Bone marrow (tissue), 2 donors: ENCODE results near the gene LYST.
"Not testable (repeated sequence)": the region's sequence is repeated elsewhere in the genome, so short reads cannot be mapped to it uniquely, and the experiment has no call there.

Experiments used
- DNase-seq, 2 donors: peaks; one replicate each; lab custom pipeline; 2025; lab: John Stamatoyannopoulos, UW

Gene LYST

GRCh38 chr1:235866205-235866912 lies at the start of gene LYST:
LYST (minus strand) TSS chr1:235866906; CDS start chr1:235830417, 36,489 bp downstream.
- peak; percentile 38 to 66 for DNase-seq

DNA sequence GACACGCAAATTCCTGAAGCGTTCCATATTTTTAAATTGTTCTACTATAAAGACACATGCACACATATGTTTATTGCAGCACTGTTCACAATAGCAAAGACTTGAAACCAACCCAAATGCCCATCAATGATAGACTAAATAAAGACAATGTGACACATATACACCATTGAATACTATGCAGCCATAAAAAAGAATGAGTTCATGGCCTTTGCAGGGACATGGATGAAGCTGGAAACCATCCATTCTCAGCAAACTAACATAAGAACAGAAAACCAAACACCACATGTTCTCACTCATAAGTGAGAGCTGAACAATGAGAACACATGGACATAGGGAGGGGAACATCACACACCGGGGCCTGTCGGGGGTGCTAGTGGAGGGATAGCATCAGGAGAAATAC lies 48.8 kb upstream of the LYST start:
- DNase-seq, result not testable (repeated sequence)

DNA sequence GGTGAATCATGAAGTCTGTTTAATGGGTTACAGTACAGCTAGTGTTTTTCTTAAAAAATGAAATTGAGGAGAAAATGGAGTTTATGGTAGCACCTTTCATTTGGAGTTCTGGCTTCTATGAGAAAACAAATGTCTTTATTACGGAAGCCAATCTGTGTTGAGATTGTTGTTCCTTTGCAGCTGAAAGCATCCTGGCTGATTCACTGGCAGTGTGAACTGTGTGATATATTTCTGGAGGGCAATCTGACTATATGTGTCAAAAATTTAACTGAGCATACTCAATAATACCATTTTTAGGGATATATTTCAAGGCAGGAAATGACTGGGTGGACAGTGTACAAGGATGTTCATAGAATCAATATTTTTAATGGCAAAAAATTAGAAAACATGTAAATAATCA lies 46.6 kb upstream of the LYST start:
- no peak for DNase-seq

DNA sequence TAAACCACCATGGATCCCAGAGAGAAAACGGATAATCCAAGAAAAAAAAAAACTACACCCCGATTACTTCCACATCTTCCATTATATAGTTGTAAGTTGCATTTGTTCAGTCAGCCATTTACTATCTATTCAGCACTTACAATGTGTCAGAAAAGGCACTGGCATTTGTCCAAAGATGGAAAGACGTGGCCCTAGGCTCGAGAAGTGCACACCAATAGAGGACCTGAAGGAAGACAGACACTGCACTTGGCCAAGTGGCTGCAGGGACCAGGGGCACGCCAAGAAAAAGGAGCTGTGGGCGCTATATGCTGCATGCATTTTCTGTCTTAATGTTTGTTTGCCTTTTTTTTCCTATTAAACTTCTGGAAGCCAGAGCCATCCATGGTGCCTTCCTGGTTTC lies 45.2 kb upstream of the LYST start:
- DNase-seq, result no peak

DNA sequence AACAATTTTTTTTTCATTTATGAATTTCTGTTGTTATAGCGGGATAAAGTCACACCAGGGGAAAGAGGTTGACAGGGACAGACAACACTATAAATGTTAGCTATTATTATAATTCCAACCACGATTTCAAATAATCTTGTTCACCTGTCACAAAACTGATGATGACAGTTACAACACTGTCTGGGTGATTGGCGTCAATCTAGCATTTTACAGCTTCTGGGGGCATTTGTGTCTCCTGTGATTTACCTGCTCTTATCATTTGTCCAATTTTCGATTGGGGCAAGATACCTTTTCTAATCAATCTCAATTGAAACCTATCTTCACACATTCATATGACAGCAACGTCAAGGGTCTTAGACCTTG lies 44.6 kb upstream of the LYST start:
- no peak for DNase-seq

GRCh38 chr1:235910357-235911299 lies 43.9 kb upstream of the LYST start:
- DNase-seq, result peak in 1 of 2 donors; percentile 39

DNA sequence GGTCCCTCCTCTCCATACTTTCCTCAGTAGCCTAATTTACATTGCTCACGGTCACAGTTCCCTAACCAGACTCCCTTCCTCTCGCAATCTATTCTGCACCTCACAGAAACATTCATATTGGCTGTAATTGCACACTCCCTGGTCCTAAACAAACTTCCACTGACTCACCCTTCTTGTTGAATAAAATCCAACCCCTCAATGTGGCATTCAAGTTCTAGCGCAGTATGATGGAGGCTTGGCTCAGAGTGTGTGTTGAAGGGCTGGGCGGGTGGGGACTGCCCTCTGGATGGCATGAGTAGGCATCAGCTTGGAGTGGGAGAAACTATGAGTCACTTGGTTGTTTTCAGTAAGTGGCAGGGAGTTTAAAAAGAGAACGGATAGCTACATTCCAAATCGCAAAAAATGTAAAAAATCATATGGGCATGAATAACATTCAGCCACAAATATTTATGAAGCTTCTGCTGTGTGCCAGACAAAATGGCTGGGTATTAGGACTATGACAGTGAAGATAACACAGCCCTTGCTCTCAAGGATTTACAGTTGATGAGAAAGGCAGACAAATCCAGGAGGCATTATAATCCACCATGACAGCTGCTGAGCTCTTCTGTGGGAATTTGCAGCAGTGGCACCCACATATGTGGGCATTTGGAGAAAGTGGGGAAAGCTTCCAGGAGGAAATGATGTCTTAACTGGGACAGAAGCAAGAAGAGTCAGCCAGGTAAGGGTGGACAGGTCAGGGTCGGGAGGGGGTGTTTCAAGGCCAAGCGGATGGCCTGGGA lies 42.2 kb upstream of the LYST start:
- DNase-seq, result no peak

GRCh38 chr1:235907897-235908240 lies 41.2 kb upstream of the LYST start:
- no peak for DNase-seq

DNA sequence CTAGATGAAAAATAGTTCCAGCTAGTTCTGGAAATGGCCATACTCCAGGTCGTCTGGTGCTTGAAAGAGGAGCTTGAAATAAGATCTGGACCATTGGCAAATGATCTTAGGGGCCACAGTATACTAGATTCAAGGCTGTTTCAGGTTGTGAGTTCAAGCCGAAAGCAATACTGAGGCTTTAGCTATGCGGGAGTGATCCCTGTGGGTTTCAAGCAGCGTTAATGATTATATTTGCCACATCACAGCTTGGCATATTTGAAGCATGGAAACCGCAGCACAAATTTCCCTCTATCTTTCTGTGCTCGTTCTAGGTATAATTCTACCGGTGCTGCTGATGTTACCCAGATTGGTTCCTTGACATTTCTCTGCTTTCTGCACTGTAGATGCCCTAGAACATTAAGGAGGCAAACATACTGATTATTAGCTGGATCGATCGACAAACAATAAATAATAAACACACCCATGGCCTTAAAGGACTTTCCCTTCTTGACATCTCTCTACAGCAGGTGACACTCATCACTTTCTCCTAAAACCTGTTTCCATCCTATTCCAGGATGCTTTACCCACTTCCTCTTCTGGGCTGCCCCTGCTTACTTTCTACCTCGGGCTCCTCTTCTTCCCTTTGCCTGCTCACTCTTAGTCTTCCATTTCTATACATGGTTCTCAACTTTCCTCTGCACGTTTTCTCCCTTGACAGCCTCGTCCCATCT lies 40.6 kb upstream of the LYST start:
- DNase-seq, result no peak

DNA sequence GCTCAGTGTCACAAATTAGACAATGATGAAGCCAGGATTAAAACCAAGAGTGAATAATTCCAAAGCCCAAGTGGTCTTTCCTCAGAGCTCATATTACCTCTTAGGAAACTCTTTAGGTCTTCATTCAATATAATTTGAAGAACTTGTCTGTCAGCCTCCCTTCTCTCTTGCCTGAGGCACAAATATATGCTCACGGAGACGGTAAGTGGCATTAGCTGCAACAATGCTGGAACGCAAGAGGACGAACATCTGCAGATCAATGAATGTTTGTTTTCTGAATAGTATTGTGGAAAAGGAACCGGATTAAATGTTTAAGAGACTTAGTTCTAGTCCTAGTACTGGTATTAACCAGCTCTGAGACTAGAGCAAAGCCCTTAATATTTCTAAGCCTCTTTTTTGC lies 39.7 kb upstream of the LYST start:
- DNase-seq, result no peak

DNA sequence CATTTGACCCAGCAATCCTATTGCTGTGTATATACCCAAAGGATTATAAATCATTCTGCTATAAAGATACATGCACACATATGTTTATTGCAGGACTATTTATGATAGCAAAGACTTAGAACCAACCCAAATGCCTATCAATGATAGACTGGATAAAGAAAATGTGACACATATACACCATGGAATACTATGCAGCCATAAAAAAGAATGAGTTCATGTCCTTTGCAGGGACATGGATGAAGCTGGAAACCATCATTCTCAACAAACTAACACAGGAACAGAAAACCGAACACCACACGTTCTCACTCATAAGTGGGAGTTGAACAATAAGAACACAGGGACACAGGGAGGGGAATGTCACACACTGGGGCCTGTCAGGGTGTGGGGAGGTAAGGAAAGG lies 37.1 kb upstream of the LYST start:
- DNase-seq, result not testable (repeated sequence)

DNA sequence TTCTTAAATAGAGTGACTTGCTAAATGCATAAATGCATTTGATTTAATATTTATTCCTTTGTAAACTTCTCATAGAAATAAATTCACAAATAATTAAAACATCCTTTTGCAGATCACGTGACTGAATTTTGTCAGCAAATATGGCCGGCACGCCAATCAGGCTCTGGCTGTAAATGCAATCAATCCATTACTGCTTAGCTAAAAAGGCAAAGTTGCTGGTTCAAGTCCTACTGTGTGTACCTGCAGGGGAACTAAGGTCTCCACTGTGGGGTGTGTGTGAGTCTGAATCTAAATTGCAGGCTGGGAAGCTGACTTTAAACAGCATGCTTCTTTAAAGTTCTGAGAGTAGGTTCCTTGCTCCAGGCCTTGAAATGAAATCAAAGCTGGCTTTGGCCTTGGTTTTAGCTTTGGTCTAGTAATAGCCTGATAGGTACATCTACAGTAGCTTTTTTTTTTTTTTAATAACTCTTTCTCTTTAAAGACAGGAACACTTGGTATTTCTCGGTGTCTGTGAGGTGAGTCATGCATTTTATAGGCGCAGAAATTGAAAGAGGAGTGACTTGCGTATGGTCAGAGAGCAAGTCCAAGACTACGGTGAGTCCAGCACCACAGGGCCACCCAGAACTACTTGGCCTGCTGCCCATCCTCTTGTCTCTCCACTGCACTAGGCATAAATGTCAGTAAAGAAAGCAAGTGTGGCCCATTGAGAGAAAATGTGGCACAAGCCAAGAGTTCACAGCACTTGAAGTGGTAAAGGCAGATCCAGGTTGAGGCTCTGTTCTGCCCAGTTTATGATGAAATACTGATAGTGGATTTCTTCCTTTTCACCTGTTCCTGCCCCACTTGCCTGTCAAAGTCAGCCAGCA lies 36.2 kb upstream of the LYST start:
- DNase-seq, result no peak

DNA sequence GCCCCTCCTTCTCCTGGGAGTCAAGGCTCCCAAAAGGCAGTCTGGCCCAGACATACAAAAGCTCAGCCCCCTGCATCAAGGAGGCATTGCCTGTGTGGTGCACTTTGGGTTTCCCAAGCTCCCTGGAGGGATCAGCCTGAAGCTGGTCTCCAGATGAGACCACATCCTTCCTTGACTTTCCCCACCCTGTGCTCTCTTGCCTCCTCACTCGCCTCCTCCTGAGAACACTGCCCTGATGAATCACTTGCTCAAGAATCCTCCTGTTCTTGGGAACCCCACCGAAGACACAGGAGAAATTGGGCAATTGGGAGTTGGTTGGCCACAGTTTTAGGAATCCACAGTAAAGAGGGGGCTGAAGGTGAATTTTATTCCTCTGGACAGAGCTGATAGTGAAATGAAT lies 34.8 kb upstream of the LYST start:
- peak in 1 of 2 donors; percentile 46 for DNase-seq

DNA sequence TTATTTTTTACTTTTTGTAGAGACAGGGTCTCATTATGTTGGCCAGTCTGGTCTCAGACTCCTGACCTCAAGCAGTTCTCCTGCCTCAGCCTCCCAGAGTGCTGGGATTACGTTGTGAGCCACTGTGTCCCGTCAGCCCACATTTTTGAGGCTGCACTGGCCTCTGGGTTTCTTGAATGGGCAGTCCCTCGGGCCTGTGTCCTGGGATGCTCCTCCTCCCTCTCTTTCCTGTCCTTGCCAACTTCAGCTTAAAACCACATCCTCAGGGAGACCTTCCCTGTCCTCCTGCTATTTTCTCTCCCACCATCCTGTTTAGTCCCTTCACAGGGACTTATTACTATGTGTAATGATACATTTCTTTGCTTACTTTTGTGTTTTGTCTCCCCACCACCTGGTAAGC lies 31.4 kb upstream of the LYST start:
- DNase-seq, result no peak

DNA sequence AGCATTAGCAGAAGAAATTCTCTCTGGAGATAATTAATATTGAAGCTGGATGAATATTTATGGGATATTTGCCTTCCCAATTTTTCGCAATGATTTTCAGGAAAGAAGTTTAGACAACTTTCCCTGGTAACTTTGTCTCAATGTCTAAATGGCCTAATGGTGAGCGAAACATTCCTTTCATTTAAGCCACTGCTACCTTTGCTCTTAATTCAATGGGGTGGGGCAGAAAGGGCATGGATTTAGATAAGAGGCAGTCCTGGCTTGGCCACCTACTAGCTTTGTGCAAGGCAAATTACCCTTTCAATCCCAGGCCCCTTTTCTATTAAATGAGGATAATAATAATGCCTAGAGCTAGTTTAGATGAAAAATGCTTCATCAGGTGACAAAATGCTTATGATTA lies 27.1 kb upstream of the LYST start:
- no peak for DNase-seq

GRCh38 chr1:235892734-235893413 lies 26.2 kb upstream of the LYST start:
- peak in 1 of 2 donors; percentile 66 for DNase-seq

GRCh38 chr1:235892202-235892601 lies 25.5 kb upstream of the LYST start:
- DNase-seq, result no peak

DNA sequence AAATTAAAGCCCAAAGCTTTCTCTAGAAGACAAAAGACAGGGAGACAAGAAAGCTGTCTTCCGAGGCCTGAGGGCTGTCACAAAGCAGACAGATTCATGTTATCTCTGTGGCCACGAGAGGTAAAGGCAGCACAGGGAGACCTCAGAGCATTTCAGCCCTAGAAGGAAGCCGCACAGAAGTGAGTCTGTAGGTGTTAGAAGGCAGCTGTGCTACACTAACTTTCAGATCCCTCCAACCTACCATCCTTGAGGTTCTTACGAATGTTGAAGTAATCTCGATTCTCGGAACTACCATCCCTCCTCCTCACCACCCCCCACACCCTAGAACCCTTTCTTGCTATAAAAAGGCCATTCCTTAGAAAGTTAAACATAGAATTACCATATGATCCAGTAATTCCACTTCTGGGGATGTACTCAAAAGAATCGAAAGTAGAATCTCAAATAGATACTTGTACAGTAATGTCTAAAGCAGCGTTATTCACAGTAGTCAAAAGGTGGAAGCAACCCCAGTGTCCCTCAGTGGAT lies 21.5 kb upstream of the LYST start:
- no peak for DNase-seq

DNA sequence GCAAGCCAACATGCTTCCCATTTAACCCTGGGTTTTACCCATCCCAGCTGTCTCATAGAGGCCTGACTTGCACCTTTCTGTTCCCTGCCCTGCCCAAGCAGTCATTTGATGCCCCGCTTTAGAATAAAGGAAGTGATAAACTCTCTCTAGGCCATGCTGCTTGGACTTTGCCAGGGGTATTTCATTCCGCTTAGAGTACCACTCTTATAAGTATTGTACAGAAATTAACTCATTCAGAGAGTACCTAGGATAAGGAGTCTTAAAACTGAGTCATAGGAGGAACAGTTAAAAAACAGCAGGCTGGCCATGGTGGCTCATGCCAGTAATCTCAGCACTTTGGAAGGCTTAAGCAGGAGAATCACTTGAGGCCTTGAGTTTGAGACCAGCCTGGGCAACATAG lies 21.0 kb upstream of the LYST start:
- no peak for DNase-seq

DNA sequence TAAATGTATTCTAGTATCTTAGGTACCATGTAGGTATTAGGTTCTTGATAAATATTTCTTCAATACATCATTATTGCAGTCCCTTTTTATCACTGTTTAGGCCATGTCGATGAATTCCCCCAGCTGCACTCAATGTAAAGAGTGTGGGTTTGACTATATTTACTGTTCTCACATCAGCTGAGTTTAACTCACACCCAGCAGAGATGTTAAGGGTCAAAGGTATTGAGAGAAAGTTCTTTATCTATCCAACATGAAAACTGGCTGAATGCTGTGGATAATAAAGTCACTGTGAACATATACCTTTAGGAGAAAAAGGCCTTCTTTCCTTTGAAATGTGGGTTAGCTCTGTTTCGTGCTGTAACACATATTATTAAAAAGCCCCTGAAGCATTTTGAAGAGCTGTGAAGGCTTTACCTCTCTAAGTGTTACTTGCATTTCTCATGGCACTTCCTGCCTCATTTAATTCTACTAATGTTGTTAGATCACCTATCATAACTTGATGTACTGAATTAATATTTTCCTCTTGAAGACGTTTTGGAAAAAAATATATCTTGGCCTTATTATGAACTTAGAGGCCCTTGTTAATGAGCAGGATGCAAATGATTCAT lies 19.1 kb upstream of the LYST start:
- DNase-seq, result no peak
